Erythroblast (primary cell): ENCODE data around the gene ADD1.

Experiments
- GATA1 ChIP-seq: IDR thresholded peaks from 2 replicates; pipeline ENCODE4 v1.6.1; 2011; ENCODE audit warnings: low read depth, mild to moderate bottlenecking, control low read depth, low read length, moderate library complexity
- POLR2A ChIP-seq: IDR thresholded peaks from 2 replicates; pipeline ENCODE4 v1.6.1; 2011; ENCODE audit warnings: mild to moderate bottlenecking, low read length

DNA sequence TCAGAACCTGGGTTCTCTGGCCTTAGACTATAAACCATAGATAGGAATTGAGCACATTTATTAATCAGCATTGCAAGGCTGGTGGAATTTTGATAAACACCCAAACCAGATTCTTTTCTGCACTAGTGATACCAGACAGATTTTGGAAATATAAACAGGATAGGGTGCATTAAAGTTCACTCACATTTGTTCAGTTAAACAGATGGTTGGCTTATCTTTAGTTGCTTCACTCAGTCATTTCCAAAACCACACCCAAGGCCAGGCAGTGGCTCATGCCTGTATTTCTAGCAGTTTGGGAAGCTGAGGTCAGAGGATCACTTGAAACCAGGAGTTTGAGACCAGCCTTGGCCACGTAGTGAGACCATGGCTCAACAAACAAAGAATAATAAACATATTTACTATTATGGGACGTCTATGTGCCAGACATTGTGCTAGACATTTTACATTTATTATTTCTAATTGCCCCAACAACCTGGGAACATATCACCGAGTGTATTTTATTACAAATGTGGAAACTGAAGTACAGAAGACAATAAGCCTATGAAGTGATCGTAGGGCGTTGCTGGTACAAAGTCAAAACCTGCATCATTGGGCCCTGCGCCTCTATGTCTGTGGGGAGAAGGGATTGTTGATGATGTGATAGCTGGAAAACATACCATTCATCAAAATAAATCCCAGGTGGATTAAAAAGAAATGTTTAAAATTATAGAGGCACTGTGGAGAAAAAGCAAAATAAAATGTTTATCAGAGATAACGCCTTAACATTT, 15.0 kb downstream of the ADD1 start:
- no peak for TF ChIP-seq POLR2A
- TF ChIP-seq GATA1: no peak
